ENCODE results near the gene LEF1.

GRCh38 chr4:108148316-108148715 is 20.4 kb downstream of the LEF1 start:
- TF ChIP-seq GATA3 (IDR thresholded peaks at IDR 0.05; ENCODE audit: low read depth, low read length) (no peak), GATA2 (IDR thresholded peaks at IDR 0.05; ENCODE audit: low read depth, low read length) (no peak)
